ENCODE measurements around the gene GPR150. TPM values are rescaled to one million over a fixed set of nuclear protein-coding genes. Genes with fewer than 3 reads are reported as not detected.

GPR150 gene
- polyA plus RNA-seq, 1 donor, result 0.07 TPM

DNA sequence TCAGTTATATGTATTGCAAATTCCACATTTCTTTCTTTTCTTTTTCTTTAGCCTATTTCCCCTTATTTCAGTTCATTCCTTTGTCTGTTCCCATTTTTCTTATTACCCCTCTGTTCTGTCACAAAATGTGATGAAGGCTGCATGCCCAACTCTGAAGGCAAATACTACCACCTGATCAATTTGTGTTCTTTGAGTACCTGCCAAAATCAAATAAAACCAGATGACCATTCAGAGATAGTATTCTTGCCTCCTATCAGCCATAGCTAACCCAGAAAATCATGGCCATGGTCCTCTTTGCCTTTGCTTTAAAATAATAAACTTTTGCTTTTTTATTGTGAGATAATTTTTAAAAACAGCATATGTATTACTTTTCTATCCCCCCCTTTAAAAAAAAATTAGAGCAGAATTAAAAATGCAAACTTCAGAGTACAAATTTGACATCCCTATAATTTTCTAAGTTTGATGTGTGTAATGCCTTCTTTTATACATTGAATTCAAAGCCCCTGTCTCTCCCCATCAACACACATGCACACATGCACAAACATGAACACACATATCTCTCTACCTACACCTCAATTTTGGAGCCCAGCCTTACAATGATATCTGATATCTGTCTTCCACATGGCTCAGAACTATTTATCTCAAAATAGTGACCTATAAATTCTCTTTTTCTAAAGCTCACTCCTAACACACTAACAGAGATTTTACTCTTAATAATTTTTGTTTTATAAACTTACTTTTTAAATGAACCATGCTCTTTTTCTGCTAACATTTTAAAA, 30.1 kb downstream of the GPR150 start:
- no peak for DNase-seq

DNA sequence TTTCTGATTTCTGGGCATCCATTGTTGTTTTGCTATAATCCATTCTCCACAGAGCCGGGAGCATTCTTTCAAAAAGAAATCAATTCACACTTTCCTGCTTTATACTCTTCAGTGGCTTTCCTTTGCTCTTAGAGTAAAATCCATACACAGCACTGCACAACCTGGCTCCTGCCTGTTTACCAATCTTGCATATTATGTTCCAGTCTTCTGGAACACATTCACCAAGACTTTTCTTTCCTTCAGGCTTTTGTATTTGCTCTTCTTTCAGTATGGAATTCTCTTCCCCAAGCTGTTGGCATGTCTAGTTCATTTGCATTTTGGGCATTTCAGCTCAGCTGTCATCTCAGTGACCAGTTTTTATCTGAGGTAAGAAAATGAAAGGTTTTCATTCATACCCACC, 33.0 kb downstream of the GPR150 start:
- no peak for DNase-seq

DNA sequence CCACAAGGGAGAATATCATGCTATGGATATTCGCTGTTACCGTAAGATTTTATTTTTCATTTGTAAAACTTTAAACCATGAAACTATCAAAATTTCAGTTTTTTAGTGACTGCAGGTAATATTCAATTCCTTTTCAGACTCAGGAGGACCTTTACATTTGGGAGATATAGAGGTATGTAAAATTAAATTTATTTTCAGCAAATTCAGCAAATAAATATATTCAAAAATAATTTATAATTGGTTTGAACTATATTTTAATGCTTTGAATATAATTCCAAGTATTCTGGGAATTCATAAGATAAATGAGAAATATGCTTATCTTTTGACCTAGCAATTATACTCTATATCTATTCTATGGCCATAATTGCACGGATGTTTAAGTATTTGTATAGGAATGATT, 34.3 kb downstream of the GPR150 start:
- no peak for DNase-seq

DNA sequence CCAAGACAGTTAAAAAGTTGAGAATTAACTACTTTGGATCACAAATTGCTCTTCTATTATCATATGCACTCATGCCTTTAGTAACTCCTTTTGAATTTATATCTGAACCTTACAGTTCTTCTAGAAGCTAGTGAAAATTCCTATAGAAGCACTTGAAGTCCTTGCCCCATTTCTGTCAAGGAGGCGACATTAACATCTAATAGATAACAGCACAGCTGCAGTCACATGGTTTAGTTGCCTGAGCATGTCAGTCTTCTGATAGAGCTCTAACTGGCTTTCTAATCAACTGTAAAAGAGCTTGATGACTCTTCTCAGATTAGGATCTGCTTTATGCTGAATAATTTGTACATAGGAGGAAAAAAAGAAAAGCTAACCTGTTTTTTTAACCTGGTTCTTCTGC, 35.7 kb downstream of the GPR150 start:
- DNase-seq, result no peak

DNA sequence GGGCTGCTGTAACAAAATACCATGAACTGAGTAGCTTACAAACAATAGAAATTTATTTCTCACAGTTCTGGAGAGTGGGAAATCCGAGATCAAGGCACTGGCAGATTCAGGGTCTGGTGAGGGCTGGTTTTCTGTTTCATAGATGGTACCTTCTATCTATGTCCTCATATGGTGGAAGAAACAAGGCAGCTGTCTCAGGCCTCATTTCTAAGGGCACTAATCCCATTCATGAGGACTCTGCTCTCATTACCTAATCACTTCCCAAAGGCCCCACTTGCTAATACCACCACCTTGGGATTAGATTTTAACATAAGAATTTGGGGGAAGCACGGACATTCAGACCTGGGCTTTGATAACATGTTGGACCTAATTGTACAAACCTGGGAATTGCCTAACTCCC, 40.2 kb downstream of the GPR150 start:
- no peak for DNase-seq

DNA sequence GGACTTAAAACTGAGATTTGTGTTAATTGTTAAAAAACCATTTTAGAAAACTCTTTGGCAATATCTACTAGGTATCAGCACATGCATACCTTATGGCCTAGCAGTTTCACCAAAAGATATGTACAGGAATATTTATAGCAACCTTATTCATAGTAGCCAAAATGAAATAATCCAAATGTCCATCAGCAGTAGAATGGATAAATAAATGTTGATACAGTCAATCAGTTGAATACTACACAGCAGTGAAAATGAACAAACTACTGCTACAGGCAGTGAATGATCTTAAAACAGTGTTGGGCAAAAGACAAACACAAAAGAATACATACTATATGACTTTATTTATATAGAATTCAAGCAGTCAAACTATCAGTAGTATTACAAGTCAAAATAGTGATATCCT, 43.1 kb downstream of the GPR150 start:
- no peak for DNase-seq

DNA sequence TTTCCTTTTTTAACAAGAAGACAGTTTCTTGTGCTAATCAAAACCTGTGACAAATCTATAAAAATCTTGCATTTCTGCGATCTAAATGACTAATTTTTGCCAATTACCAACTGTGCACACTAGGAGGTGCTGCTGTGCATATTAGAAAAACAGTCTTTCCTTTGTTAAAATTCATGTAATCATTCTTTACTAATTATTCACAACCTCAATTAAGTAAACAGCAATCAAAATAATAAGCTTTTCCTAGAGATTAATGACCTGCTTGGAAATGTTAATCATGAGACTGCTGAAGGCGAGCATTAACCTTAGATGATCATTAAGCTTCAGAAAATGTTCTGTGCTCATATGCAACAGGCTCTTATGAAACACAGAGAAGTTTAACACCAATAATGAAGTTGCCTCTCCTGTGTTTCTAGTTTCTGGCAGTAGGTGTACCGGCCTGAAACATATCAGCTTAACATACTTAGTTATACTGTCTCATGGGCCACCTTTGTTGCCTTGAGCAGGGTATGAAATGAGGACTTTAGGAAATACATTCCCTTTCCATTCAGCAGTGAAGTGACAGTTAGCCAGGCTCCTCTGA, 44.4 kb downstream of the GPR150 start:
- peak; percentile 50 for DNase-seq

DNA sequence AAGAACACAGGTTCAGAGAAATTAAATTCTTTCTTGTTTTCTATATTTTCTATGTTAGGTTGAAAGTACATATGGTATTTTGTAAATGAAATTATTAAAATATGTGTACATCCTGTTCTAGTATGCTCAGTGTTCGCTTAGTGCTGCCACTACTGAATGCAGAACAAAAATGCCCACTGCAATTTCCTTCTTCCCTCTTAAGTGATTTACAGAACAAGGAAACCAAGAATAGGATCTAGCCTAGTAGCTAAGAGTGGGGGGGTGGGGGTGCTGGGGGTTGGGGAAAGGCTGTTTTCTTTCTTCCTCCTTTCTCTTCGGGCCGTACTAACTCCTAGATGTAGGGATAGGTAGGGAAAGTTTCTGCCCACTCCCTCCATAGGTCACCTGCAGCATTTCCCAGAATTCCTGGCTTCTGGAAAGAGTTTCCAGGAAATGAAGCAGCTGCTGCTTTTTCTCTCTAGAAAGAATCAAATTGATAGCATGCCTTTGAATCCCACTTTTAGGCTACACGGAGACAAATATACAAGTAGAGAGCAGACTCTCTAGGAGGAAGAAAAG, 47.3 kb downstream of the GPR150 start:
- DNase-seq, result no peak

DNA sequence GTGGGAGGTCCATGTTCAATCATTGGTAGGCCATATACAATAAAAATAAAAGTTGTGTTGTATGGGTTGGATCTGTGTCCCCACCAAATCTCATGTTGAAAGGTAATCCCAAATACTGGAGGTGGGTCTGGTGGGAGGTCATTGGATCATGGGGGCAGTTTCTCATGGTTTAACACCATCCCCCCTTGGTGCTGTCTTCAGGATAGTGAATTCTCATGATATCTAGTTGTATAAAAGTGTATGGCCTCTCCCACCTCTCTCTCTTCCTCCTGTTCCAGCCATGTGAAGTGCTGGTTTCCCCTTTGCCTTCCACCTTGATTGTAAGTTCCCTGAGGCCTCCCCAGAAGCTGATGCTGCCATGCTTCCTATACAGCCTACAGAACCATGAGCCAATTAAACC, 47.8 kb downstream of the GPR150 start:
- DNase-seq, result no peak

DNA sequence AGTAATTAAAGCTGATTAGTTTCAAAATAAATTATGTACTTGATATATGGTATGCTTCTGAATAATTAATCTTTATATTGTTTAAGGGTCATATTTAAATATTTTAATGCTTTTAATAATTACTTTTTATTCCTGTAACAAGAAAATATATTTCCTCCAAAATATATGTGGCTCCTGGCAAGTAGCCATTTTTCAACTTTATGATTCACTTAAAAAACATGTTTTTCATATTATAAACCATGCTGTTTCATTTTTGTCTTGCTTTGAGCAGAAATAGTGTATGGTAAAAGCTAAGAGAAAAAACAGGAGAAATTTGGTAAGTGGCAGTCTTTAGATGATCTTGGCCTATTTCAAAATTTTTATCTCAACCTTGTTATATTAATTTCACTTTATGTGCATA, 48.3 kb downstream of the GPR150 start:
- no peak for DNase-seq

DNA sequence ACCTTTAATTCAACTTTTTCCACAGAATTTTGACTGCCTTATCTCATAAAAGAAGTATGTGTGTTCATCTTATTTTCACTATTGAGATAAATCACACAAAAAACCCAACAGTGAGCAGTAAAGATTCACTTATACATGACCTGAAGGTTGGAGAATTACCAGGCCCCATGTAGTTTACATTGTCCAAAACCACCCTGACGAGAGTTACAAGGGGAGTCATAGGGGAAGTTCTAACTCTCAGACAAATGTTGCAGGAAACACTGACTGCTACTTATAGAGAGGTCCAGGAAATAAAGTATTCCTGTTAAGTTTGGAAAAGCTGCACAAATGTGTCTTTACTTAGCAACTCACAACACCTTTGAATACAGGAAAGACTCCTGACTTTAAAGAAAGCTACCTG, 48.8 kb downstream of the GPR150 start:
- DNase-seq, result no peak

DNA sequence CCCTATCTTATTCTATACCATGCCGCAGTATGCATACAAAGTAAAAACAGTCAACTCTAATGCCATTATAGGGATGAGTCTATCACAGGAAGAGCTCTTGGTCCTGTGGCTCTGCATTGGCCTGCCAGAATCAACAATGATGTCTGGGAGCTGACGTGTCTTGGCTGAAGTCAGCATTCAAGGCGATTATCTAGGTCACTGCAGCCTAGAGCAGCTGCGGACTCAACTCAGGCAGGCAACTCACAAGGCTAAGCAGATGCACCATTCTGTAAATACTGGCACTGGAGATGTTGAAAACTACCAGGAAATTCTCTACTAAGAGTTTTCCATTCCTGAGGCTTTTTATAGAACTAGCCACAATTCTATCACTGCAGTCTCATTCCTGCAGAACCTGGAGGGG, 49.7 kb downstream of the GPR150 start:
- no peak for DNase-seq

DNA sequence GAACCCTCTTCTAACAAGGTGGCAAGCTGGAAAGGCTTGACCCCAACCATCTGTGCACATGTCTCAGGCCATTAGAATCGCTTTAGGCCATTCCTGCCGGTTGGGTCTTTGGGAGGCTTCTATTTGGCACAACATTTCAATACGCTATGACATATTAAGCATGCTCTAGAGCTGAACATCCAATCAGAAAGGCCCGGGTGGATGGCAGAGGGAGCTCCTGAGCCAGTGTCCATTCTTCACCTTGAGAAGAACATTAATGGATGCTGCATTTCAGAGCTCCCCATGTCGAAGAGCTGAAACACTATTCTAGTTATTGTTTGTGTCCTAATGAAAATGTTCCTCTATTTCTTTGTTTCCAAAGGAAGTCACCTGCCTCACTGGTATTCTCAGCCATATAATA, 50.1 kb downstream of the GPR150 start:
- no peak for DNase-seq

DNA sequence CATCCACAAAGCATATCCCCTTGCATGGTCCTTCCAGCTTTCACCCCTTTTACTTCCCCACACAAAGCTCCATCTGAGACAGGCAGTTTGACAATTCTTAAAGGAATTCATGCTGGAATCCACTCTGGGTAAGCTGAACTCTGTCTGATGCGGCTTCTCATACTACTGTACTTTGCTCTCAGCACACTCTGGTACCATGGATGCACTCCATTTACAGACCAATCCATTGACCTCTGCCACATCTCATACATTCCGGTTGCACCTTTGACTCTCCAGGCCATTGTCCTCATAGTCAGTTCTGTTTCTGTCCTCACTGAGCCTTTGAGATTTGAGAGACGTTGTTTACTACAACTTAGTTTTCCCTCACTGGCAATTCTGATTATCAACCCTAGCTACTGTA, 50.7 kb downstream of the GPR150 start:
- DNase-seq, result no peak

Other genes starting within 250 kb of the GPR150 start
- 3.8 TPM for gene FAM81B, start 228.7 kb upstream of the GPR150 start, polyA plus RNA-seq (ENCODE audit: insufficient read length)
- gene SKIC3, start 65.1 kb upstream of the GPR150 start, polyA plus RNA-seq (ENCODE audit: insufficient read length), result 114 TPM
- 16.0 TPM for gene ARSK, start 65.0 kb upstream of the GPR150 start, polyA plus RNA-seq (ENCODE audit: insufficient read length)
- 5.0 TPM for gene RFESD, start 26.7 kb downstream of the GPR150 start, polyA plus RNA-seq (ENCODE audit: insufficient read length)
- gene SPATA9, start 62.9 kb downstream of the GPR150 start, polyA plus RNA-seq (ENCODE audit: insufficient read length), result 2.4 TPM
- gene RHOBTB3, start 111.2 kb downstream of the GPR150 start, polyA plus RNA-seq (ENCODE audit: insufficient read length), result 78.0 TPM
- gene GLRX, start 202.6 kb downstream of the GPR150 start, polyA plus RNA-seq (ENCODE audit: insufficient read length), result 59.1 TPM